OCI-LY7 (cell line): Measurements from ENCODE around the gene NAT8.
"Not testable (repeated sequence)": the region's sequence is repeated elsewhere in the genome, so short reads cannot be mapped to it uniquely, and the experiment has no call there.

Experiments
- CTCF ChIP-seq: fragments of 200-600 bp; sonication (generic); conservative IDR thresholded peaks from 2 replicates; pipeline ENCODE4 v1.5.1; 2014; ENCODE audit warnings: mild to moderate bottlenecking, antibody characterized with exemption, low read length, moderate library complexity, mixed read lengths
- EZH2phosphoT487 ChIP-seq: fragments of 200-600 bp; sonication (generic); IDR thresholded peaks from 2 replicates; pipeline ENCODE4 v1.6.1; 2018; ENCODE audit warnings: low read depth, borderline replicate concordance, mild to moderate bottlenecking, mixed run types, antibody characterized with exemption, low read length, moderate library complexity, mixed read lengths

- 0 out of 2 replicates have a peak, but pooled peaks have one; percentile 14 for TF ChIP-seq CTCF
- not testable (repeated sequence) for TF ChIP-seq EZH2phosphoT487
Measured at GRCh38 chr2:73647690-73648089, 5.5 kb upstream of the NAT8 start.
